ENCODE results near the gene PAPOLG. TPM values are rescaled to one million over a fixed set of nuclear protein-coding genes. Genes with fewer than 3 reads are reported as not detected.

Gene PAPOLG
- total RNA-seq, 1 donor from 2014 or later = 21.6 TPM

DNA sequence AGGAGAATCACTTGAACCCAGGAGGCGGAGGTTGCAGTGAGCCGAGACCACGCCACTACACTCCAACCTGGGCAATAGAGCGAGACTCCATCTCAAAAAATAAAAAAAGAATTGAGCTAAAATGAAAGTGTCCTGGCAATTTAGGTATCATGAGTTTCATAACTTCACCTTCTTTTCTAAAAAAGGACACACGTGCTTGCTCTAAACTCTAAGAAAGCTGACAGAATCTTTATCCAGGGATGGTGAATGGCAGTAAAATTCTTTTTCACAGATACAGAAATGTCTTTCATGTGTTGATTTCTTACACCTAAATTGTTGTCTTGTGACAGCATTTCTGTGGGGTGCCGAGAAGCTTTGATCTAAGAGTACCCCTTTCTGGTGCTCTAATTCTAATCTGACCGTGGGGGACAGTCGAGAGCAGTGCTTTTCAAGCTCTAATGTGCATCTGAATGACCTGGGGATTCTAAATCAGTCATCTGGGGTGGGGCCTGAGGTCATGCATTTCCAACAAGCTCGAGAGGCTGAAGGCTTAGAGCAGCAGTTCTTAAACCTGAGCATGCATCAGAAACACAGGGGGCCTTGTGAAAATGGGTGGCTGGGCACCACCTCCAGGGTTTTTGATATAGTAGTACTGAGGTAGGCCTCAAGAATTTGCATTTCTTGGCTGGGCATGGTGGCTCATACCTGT, 83.2 kb downstream of the PAPOLG start:
- H3K9me3 Mint-ChIP-seq = peaks cover 9% of the 10 kb centered on the region
- H3K4me3 Mint-ChIP-seq = no peak overlapping the region
- DNase-seq = no peak
- no peaks in the 10 kb centered on the region for H3K27me3 Mint-ChIP-seq
- H3K27ac Mint-ChIP-seq = no peak overlapping the region
- peaks cover 2% of the 10 kb centered on the region for H3K36me3 Mint-ChIP-seq (ENCODE audit: low read depth)
- intact Hi-C loops (cut with micrococcal nuclease) = no loop called here
- peaks cover 21% of the 10 kb centered on the region for H3K4me1 Mint-ChIP-seq

DNA sequence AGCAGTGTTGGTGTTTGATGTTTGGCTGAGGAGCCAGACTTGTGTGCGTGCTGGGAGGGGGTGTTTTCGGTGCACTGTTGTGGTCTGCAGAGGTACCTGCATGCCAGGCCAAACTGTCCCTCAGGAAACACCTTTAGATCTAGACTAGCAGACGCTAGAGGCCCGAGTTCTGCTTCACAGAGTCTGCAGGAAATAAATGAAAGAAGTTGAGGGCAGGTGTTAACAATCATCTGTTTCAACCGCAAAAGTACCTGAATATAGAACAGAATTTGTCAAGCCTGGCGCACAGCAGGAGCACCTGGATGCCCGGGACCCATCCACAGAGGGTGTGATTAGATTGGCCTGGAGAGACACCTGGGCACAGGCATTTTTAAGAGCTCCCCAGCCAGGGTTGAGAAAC, 84.8 kb downstream of the PAPOLG start:
- H3K9me3 Mint-ChIP-seq = no peaks in the 10 kb centered on the region
- intact Hi-C loops (cut with micrococcal nuclease) = no loop called here
- DNase-seq = no peak
- H3K27me3 Mint-ChIP-seq = no peaks in the 10 kb centered on the region
- peaks cover 21% of the 10 kb centered on the region for H3K4me1 Mint-ChIP-seq
- no peak overlapping the region for H3K4me3 Mint-ChIP-seq
- peak overlapping the region; percentile 14 for H3K27ac Mint-ChIP-seq
- peaks cover 2% of the 10 kb centered on the region for H3K36me3 Mint-ChIP-seq (ENCODE audit: low read depth)

DNA sequence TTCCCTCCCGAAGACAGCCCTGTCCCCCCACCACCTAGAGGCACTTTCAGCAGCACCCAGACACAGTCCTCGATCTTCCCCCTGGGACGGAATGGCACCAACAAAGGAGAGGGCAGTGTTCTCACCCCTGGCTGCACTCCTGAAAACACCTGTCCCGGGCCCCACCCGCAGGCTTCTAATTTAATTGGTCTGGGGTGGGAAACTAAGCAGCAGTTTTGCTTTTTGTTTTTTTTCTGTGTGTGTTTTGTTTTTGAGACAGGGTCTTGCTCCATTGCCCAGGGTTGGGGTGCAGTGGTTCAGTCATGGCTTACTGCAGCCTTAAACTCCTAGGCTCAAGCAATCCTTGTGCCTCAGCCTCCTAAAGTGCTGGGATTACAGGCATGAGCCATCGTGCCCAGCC, 86.9 kb downstream of the PAPOLG start:
- H3K27ac Mint-ChIP-seq = no peak overlapping the region
- no peak for DNase-seq
- H3K9me3 Mint-ChIP-seq = no peaks in the 10 kb centered on the region
- H3K4me3 Mint-ChIP-seq = no peak overlapping the region
- peaks cover 19% of the 10 kb centered on the region for H3K4me1 Mint-ChIP-seq
- no peaks in the 10 kb centered on the region for H3K27me3 Mint-ChIP-seq
- H3K36me3 Mint-ChIP-seq (ENCODE audit: low read depth) = peaks cover 2% of the 10 kb centered on the region
- intact Hi-C loops (cut with micrococcal nuclease) = no loop called here

DNA sequence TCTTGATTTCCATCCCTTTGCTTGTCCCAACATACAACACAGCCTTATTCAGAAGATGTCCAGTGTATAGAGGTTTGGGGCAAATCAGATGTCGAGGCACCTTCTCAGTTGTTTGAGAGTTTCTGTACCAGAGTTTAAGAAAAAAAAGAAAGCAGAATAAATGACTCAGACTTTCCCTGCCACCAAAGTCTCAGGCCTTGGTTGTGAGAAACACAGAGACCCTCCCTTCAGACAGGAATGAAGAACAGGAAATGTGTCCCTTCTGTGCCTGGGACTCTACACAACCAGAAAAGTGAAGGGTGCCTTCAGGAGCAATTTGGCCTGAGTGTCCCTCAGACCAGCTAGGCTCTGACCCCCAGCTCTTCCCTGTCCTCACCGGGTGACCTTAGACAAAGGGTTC, 88.0 kb downstream of the PAPOLG start:
- DNase-seq = no peak
- Mint-ChIP-seq H3K36me3 (ENCODE audit: low read depth) (peaks cover 2% of the 10 kb centered on the region), H3K4me1 (peaks cover 19% of the 10 kb centered on the region), H3K9me3 (no peaks in the 10 kb centered on the region), H3K27me3 (no peaks in the 10 kb centered on the region), H3K4me3 (no peak overlapping the region), H3K27ac (peak overlapping the region; percentile 27)
- intact Hi-C loops (cut with micrococcal nuclease) = no loop called here

DNA sequence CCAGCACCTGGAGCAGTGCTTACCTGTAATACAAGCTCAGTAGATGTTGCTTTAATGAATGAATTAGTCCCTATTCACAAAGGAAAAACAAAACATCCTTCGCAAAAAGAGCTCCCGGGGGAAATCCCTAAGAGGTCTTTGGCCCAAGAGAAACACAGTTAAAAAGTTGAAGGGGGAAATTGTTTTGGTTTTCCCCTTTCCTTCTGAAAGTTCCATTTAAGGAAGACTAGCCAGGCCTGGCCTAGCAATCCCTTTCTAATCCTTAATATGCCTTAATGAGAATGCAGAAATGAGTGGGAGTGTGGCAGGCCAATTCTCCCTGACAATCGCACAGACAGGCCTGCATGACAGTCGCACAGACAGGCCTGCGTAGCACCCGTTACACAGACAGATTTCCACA, 91.8 kb downstream of the PAPOLG start:
- no peak overlapping the region for H3K4me3 Mint-ChIP-seq
- peaks cover 2% of the 10 kb centered on the region for H3K27me3 Mint-ChIP-seq
- no peak overlapping the region for H3K27ac Mint-ChIP-seq
- DNase-seq = no peak
- H3K4me1 Mint-ChIP-seq = peaks cover 12% of the 10 kb centered on the region
- intact Hi-C loops (cut with micrococcal nuclease) = no loop called here
- H3K9me3 Mint-ChIP-seq = no peaks in the 10 kb centered on the region
- H3K36me3 Mint-ChIP-seq (ENCODE audit: low read depth) = no peaks in the 10 kb centered on the region

Other genes starting within 250 kb of the PAPOLG start
- not detected in 2 replicates for gene BCL11A, start 202.6 kb upstream of the PAPOLG start, total RNA-seq
- gene REL, start 125.3 kb downstream of the PAPOLG start, total RNA-seq = 84.9 and 88.7 TPM in 2 replicates